SK-N-SH (cell line): ENCODE measurements around the gene CEP44. TPM values are rescaled to one million over a fixed set of nuclear protein-coding genes. Genes with fewer than 3 reads are reported as not detected.

Experiments
- CTCF ChIA-PET: fragments of 300-600, 350-600 bp; formaldehyde crosslinking; extraction: SDS; loops from one replicate; lab custom pipeline; 2021; lab: Yijun Ruan, JAX
- POLR2A ChIA-PET: fragments of 350-600 bp; sonication (Branson Sonifier 250); formaldehyde crosslinking; extraction: SDS; loops from one replicate; lab custom pipeline; 2020; ENCODE audit warnings: antibody characterized with exemption, inconsistent platforms; lab: Yijun Ruan, JAX
- DNase-seq: peaks from one replicate; pipeline ENCODE4 v3.0.0; 2012
- H2AFZ ChIP-seq: fragments of 200-600 bp; sonication (generic); 2 replicates; pipeline ENCODE4 v1.8.1; 2016; ENCODE audit warnings: antibody characterized with exemption, mild to moderate bottlenecking, low read depth
- H3F3A ChIP-seq: fragments of 200-600 bp; sonication (generic); replicated peaks from 2 replicates; pipeline ENCODE3; 2016; ENCODE audit warnings: antibody characterized with exemption, mild to moderate bottlenecking; ENCODE audit not compliant: insufficient read depth
- H3K27ac ChIP-seq, 2 experiments: fragments of 200-500 bp in 1 of 2; fragments of 200-600 bp in 1 of 2; sonication (Bioruptor generic) in 1 of 2; sonication (generic), shearing (Covaris generic) in 1 of 2; 2 replicates each; pipeline versions ENCODE4 v1.5.1 to v1.6.1; 2014 to 2016; ENCODE audit warnings: low read depth in 2 of 2, inconsistent platforms in 1 of 2, low read length in 1 of 2, mild to moderate bottlenecking in 1 of 2, mixed read lengths in 1 of 2
- H3K27me3 ChIP-seq: fragments of 200-600 bp; sonication (generic), shearing (Covaris generic); 2 replicates; pipeline ENCODE4 v1.6.1; 2016; ENCODE audit warnings: mixed run types; ENCODE audit not compliant: insufficient read depth
- H3K36me3 ChIP-seq, 2 experiments: fragments of 200-500 bp in 1 of 2; fragments of 200-600 bp in 1 of 2; sonication (Bioruptor generic) in 1 of 2; sonication (generic) in 1 of 2; replicated peaks in 1 of 2; 2 replicates each; pipeline versions ENCODE3 to v1.5.1; 2014 to 2016; ENCODE audit warnings: low read length in 1 of 2, mild to moderate bottlenecking in 1 of 2; ENCODE audit not compliant: insufficient read depth in 2 of 2, control insufficient read depth in 1 of 2
- H3K4me1 ChIP-seq, 2 experiments: fragments of 200-500 bp in 1 of 2; fragments of 200-600 bp in 1 of 2; sonication (Bioruptor generic) in 1 of 2; sonication (generic), shearing (Covaris generic) in 1 of 2; 2 replicates each; pipeline versions ENCODE4 v1.5.1 to v1.6.1; 2014 to 2016; ENCODE audit warnings: low read depth in 1 of 2, low read length in 1 of 2, mixed run types in 1 of 2; ENCODE audit not compliant: insufficient read depth in 2 of 2, control insufficient read depth in 1 of 2
- H3K4me2 ChIP-seq: fragments of 200-600 bp; sonication (generic), shearing (Covaris generic); 2 replicates; pipeline ENCODE4 v1.6.1; 2017; ENCODE audit warnings: mixed run types
- H3K4me3 ChIP-seq, 2 experiments: fragments of 200-500 bp in 1 of 2; fragments of 200-600 bp in 1 of 2; sonication (Bioruptor generic) in 1 of 2; sonication (generic), shearing (Covaris generic) in 1 of 2; 2 replicates each; pipeline versions ENCODE4 v1.5.1 to v1.8.1; 2014 to 2016; ENCODE audit warnings: low read depth in 2 of 2, inconsistent platforms in 1 of 2, low read length in 1 of 2, mild to moderate bottlenecking in 1 of 2, mixed read lengths in 1 of 2, moderate library complexity in 1 of 2
- H3K79me2 ChIP-seq: fragments of 200-600 bp; sonication (generic); 2 replicates; pipeline ENCODE4 v1.8.1; 2017; ENCODE audit warnings: mild to moderate bottlenecking; ENCODE audit not compliant: insufficient read depth
- H3K9ac ChIP-seq: fragments of 200-600 bp; sonication (generic); 2 replicates; pipeline ENCODE4 v1.6.1; 2017; ENCODE audit warnings: mixed run types
- H3K9me2 ChIP-seq: fragments of 200-600 bp; sonication (generic); 2 replicates; pipeline ENCODE4 v1.6.1; 2017; ENCODE audit warnings: mixed run types
- H3K9me3 ChIP-seq: fragments of 200-600 bp; sonication (generic); 2 replicates; pipeline ENCODE4 v1.6.1; 2017; ENCODE audit warnings: mixed run types, mild to moderate bottlenecking, moderate library complexity
- H4K20me1 ChIP-seq: fragments of 200-600 bp; sonication (generic); 2 replicates; pipeline ENCODE4 v1.6.1; 2017; ENCODE audit warnings: mild to moderate bottlenecking, mixed run types; ENCODE audit not compliant: insufficient read depth
- CHD2 ChIP-seq: fragments of 150-350 bp; IDR thresholded peaks from 2 replicates; pipeline ENCODE4 v1.6.1; 2018; ENCODE audit warnings: low read length; ENCODE audit not compliant: partially characterized antibody
- CTCF ChIP-seq: fragments of 200-600 bp; sonication (generic); IDR thresholded peaks from 2 replicates; pipeline ENCODE4 v1.6.1; 2017; ENCODE audit warnings: antibody characterized with exemption, mild to moderate bottlenecking, moderate library complexity
- ELF1 ChIP-seq: IDR thresholded peaks from 2 replicates; pipeline ENCODE4 v1.4.0; 2012
- EP300 ChIP-seq, 2 experiments: IDR thresholded peaks; 2 replicates each; pipeline versions ENCODE4 v1.4.0 to v1.6.1; 2012; ENCODE audit warnings: borderline replicate concordance in 1 of 2, low read depth in 1 of 2, low read length in 1 of 2
- FOSL2 ChIP-seq: IDR thresholded peaks from 2 replicates; pipeline ENCODE4 v1.4.0; 2012; ENCODE audit warnings: low read depth, mild to moderate bottlenecking, moderate library complexity, borderline replicate concordance
- FOXJ3 ChIP-seq: sonication (generic); formaldehyde crosslinking; IDR thresholded peaks from 2 replicates; pipeline ENCODE4 v1.5.1; 2020; ENCODE audit warnings: mild to moderate bottlenecking, missing genetic modification reagents
- FOXM1 ChIP-seq: IDR thresholded peaks from 2 replicates; pipeline ENCODE4 v1.4.0; 2012; ENCODE audit warnings: low read depth, mild to moderate bottlenecking
- GATA2 ChIP-seq: sonication (generic); formaldehyde crosslinking; IDR thresholded peaks from 2 replicates; pipeline ENCODE4 v1.5.0; 2020; ENCODE audit warnings: mild to moderate bottlenecking, missing genetic modification reagents
- JUND ChIP-seq: IDR thresholded peaks from 2 replicates; pipeline ENCODE4 v1.4.0; 2012
- MEF2A ChIP-seq: IDR thresholded peaks from 2 replicates; pipeline ENCODE4 v1.4.0; 2012; ENCODE audit warnings: low read depth, borderline replicate concordance
- NFIC ChIP-seq: IDR thresholded peaks from 2 replicates; pipeline ENCODE4 v1.4.0; 2012; ENCODE audit warnings: borderline replicate concordance
- POLR2AphosphoS5 ChIP-seq: IDR thresholded peaks from 2 replicates; pipeline ENCODE4 v1.6.1; 2012; ENCODE audit warnings: low read depth, low read length
- RFX5 ChIP-seq: IDR thresholded peaks from 2 replicates; pipeline ENCODE4 v1.6.1; 2012; ENCODE audit warnings: mild to moderate bottlenecking, improper control_type of control experiment, low read length
- SIN3A ChIP-seq: IDR thresholded peaks from 2 replicates; pipeline ENCODE4 v1.6.1; 2012; ENCODE audit warnings: low read depth, mild to moderate bottlenecking, low read length, moderate library complexity, borderline replicate concordance
- TAF1 ChIP-seq: IDR thresholded peaks from 2 replicates; pipeline ENCODE4 v1.6.1; 2012; ENCODE audit warnings: low read depth, mild to moderate bottlenecking, low read length, moderate library complexity, borderline replicate concordance
- TEAD4 ChIP-seq: IDR thresholded peaks from 2 replicates; pipeline ENCODE4 v1.4.0; 2012; ENCODE audit warnings: mild to moderate bottlenecking, borderline replicate concordance; ENCODE audit not compliant: insufficient read depth
- USF2 ChIP-seq: fragments of 150-350 bp; IDR thresholded peaks from 2 replicates; pipeline ENCODE4 v1.6.1; 2017; ENCODE audit warnings: antibody characterized with exemption, low read length, low read depth, borderline replicate concordance
- WGBS: methylation state at CpG from one replicate; pipeline ENCODE4 v1.1.6; 2017; ENCODE audit warnings: low lambda C conversion rate; 5-methylcytosine and 5-hydroxymethylcytosine counted together
- polyA plus RNA-seq, 3 experiments: library from polyadenylated mRNA; depleted of rRNA; stranded (reverse); fragments of >200 nt; gene quantifications; 2 replicates each; pipeline ENCODE4 v1.2.3, GENCODE V29; 2012
- TF ChIP-seq, protein P1 (sequence below): IDR thresholded peaks from 2 replicates; pipeline ENCODE4 v1.6.1; 2012; ENCODE audit warnings: mild to moderate bottlenecking, low read depth, low read length, moderate library complexity
- TF ChIP-seq, protein P2 (sequence below): IDR thresholded peaks from 2 replicates; pipeline ENCODE4; 2012

CEP44 gene
- polyA plus RNA-seq, 1 of the 3 experiments (the other 2 are of a cell fraction), result 3.8 TPM

GRCh38 chr4:174252412-174252811, 31.3 kb upstream of the CEP44 start:
- Histone ChIP-seq H3K9me2 (no peaks in the 10 kb centered on the region), H3K27me3 (no peaks in the 10 kb centered on the region), H3K27ac (no peak overlapping the region), H3K36me3 (peaks cover 3 to 26% of the 10 kb centered on the region in 2 experiments), H3K9ac (no peak overlapping the region), H3K9me3 (no peaks in the 10 kb centered on the region), H3K4me2 (no peak overlapping the region), H3K79me2 (no peaks in the 10 kb centered on the region), H2AFZ (no peak overlapping the region), H3K4me3 (no peak overlapping the region), H3F3A (peaks cover 16% of the 10 kb centered on the region), H3K4me1 (peaks cover 14 to 34% of the 10 kb centered on the region in 2 experiments), H4K20me1 (no peaks in the 10 kb centered on the region)
- CTCF ChIA-PET, result interaction anchor here (0.8 to 1.3 kb wide), 2 partner anchors 9 to 56 kb away, joined by 3 to 4 read pairs; no protein-coding TSS in a partner anchor
- DNase-seq, result no peak
- 68% methylated on average over 2 of the region's 2 CpGs for WGBS
- POLR2A ChIA-PET, result interaction anchor here (0.9 kb wide), 1 partner anchor 36 kb away, joined by 3 read pairs; no protein-coding TSS in a partner anchor
- TF ChIP-seq, protein P1, sequence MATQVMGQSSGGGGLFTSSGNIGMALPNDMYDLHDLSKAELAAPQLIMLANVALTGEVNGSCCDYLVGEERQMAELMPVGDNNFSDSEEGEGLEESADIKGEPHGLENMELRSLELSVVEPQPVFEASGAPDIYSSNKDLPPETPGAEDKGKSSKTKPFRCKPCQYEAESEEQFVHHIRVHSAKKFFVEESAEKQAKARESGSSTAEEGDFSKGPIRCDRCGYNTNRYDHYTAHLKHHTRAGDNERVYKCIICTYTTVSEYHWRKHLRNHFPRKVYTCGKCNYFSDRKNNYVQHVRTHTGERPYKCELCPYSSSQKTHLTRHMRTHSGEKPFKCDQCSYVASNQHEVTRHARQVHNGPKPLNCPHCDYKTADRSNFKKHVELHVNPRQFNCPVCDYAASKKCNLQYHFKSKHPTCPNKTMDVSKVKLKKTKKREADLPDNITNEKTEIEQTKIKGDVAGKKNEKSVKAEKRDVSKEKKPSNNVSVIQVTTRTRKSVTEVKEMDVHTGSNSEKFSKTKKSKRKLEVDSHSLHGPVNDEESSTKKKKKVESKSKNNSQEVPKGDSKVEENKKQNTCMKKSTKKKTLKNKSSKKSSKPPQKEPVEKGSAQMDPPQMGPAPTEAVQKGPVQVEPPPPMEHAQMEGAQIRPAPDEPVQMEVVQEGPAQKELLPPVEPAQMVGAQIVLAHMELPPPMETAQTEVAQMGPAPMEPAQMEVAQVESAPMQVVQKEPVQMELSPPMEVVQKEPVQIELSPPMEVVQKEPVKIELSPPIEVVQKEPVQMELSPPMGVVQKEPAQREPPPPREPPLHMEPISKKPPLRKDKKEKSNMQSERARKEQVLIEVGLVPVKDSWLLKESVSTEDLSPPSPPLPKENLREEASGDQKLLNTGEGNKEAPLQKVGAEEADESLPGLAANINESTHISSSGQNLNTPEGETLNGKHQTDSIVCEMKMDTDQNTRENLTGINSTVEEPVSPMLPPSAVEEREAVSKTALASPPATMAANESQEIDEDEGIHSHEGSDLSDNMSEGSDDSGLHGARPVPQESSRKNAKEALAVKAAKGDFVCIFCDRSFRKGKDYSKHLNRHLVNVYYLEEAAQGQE, result no peak
- TF ChIP-seq CHD2 (no peak), ELF1 (no peak), USF2 (no peak), POLR2AphosphoS5 (no peak), GATA2 (CRISPR knock-in tag) (no peak), SIN3A (no peak), FOSL2 (no peak), FOXJ3 (CRISPR knock-in tag) (no peak), MEF2A (no peak), CTCF (no peak), TEAD4 (no peak), FOXM1 (no peak), NFIC (no peak), TAF1 (no peak), EP300 (IDR thresholded peaks at IDR 0.05; ENCODE audit: borderline replicate concordance in 1 of 2, low read depth in 1 of 2, low read length in 1 of 2) (no peak), RFX5 (no peak), JUND (no peak)
- TF ChIP-seq, protein P2, sequence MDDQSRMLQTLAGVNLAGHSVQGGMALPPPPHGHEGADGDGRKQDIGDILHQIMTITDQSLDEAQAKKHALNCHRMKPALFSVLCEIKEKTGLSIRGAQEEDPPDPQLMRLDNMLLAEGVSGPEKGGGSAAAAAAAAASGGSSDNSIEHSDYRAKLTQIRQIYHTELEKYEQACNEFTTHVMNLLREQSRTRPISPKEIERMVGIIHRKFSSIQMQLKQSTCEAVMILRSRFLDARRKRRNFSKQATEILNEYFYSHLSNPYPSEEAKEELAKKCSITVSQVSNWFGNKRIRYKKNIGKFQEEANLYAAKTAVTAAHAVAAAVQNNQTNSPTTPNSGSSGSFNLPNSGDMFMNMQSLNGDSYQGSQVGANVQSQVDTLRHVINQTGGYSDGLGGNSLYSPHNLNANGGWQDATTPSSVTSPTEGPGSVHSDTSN, result no peak
